Measurements from ENCODE around the gene CHST13.

Gene CHST13

DNA sequence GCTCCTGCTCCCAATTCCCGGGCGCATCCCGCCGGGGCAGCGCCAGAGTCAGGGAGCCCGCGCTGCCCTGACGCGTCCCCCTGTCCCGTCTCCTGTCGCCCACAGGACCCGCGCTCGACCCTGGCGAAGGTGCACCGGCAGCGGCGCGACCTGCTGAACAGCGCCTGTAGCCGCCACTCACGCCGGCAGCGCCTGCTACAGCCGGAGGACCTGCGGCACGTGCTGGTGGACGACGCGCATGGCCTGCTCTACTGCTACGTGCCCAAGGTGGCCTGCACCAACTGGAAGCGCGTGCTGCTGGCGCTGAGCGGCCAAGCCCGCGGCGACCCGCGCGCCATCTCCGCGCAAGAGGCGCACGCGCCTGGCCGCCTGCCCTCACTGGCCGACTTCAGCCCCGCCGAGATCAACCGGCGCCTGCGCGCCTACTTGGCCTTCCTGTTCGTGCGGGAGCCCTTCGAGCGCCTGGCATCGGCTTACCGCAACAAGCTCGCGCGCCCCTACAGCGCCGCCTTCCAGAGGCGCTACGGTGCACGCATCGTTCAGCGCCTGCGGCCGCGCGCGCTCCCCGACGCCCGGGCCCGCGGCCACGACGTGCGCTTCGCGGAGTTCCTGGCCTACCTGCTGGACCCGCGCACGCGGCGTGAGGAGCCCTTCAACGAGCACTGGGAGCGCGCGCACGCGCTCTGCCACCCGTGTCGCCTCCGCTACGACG is 17.8 kb downstream of the CHST13 start:
- no peak for DNase-seq (ENCODE audit: low read depth)

DNA sequence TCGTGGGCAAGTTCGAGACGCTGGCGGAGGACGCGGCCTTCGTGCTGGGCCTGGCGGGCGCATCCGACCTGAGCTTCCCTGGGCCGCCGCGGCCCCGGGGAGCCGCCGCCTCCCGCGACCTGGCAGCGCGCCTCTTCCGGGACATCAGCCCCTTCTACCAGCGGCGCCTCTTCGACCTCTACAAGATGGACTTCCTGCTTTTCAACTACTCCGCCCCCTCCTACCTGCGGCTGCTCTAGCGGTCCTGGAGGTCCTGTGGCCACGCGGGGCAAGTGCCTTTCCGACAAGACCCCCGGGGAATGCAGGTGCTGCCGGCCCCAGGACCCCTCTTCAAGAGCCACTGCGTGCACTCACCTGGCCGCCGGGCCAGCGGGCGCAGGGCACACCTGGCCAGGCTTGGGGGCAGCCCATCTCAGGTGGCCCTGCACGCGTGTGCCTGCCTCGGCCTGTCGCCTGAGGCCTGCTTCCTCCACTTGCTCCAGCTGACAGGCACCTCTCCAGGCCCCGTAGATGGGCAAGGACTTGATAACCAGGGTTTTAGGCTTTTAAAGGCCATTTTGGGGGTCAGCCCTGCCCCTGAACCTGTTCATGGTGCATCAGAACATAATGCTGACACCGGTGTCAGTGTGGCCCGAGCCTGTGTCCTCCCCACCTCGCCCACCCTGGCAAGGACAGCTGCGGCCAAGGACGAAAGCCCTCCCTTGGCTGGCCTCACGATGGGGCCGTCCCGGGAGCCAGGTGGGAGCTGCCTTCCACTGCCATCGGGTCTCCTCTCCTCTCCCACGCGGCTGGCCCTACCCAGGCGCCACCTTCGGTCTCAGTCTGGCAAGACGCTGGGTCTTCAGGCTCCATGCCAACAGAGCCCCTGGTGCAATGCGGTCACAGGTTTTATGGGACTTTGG is 18.6 kb downstream of the CHST13 start:
- no peak for DNase-seq (ENCODE audit: low read depth)

DNA sequence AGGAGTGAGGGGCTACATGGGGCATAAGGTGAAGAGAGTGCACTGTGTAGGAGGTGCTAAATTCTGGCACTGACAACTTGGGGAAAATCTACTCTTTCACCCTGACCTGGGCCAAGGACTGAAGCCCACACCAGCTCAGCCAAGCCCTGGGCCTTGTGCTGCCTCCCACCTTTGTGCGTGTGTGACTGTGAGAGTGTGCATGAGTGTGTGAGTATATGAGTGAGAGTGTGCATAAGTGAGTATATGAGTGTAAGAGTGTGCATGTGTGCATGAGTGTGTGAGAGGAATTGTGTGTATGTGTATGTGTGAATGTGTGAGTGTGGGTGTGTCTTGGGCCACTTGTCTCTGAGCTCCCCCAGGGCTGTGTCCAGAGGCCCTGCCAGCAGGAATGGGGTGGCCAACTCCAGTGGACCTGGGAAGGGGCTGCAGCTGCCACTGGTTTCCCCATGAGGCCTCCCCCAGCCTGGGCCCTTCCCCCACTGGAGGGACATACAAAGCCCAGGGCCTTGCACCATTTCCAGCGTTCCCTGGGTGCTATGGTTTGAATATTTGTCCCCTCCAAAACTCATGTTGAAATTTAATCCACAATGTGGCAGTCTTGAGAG is 19.6 kb downstream of the CHST13 start:
- DNase-seq (ENCODE audit: low read depth) = no peak

DNA sequence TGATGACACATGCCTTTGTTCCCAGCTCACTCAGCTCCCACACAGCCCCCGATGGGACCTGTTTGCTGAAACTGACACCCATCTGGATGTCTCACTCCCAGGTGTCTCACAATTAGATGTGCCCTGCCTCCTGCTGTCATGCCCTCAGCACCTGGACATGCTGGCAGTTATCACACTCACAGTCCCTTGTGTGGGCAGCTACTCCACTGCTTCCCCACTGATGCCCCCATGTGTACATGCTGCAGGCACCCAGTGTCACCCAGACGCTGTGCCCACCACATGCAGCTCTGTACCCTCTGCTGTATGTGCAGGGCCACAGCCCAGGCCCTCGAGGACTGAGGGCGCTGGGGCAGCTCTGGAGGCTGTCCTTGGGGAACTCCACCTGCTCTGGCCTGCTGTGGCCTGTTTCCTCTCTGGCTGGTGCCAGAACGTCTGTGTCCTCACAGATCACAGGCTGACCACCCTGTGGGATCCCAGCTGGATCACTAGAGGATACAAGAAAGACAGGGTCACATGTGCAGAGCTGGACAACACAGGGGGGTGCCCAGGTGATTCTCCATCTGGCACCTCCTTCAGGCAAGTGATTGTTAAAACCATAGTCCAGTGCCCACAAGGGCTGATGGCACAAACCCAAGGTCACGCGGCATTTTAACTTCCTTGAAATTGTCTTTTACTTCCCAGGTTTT is 20.8 kb downstream of the CHST13 start:
- no peak for DNase-seq (ENCODE audit: low read depth)

DNA sequence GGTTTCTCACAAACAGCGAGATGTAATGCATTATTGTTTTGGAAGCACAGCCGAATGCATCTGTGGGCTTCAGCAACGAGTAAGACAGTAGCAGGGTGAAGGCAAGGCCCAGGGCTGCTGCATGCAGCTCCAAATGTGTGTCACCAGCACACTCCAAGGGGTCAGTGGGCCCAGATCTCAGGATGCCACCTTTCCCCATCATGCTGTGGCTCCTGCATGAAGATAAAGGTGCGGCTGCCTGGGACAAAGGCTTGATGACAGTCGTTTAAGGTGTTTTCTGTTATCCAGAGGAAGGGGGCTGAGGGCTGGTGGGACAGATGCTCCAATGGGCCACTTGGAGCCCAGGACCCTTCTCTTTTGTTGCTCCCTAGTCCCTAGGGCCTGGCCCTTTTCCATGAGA is 21.6 kb downstream of the CHST13 start:
- DNase-seq (ENCODE audit: low read depth) = no peak

DNA sequence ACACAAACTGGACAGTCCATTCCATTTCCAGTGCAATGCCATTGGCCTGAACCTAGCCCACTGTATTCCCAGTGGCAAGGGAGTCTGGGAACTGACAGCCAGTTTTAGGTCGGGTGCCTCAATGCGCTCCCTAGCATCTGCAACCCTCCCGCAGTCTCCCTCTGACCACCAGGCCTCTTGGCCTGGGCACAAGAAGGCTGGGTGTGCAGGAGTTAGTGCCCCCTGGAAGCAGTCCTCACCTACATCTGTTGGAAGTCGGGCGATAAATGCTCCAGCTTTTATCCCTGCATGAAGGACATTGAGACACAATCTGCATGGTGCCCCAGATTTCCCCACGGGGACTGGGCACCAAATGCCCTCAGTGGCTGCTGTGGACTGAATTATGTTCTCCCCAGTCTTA is 22.1 kb downstream of the CHST13 start:
- no peak for DNase-seq (ENCODE audit: low read depth)

DNA sequence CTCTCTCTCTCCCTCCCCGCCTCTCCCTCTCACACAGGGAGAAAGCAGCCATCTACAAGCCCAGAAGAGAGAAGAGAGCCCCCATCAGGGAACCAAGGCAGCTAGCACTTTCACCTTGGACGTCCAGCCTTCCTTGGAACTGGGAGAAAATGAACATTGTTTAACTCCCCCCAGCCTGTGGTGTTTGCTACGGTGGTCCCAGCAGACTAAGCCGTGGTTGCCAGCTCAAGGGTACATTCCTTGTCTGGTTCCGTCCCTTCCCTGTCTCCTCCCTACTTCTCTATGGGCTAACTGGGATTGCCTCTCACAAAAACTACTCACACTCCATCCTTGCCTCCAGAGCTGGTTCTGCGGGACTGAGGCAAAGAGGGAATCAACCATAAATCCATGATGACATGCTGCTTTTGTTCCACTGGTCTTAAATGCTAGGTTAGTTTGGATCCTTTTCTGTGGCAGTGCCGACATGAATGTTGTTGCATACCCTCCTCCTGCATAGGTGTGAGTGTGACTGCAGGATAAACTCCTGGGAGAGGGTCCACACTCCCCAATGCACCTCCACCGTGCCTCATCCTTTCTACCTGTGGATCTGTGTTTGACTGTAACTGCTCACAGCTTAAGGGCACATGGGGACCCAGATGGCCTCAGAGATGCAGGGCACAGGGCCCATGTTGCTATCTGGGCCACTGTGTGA is 22.7 kb downstream of the CHST13 start:
- no peak for DNase-seq (ENCODE audit: low read depth)

DNA sequence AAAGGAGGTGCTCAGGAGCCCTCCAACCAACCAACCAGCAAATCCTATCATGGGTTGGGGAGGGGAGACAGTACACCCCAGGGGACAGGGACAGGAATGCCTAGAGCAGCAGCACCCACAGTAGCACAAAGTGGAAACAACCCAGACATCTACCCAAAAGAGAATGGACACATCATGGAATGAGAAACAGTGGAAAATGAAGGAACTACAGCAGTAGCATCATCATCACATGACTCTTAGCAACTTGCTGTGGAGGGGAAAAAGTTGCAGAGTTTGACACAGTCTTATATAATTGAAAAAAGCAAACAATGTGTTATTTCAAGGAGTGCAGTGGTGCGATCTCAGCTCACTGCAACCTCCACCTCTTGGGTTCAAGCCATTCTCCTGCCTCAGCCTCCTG is 23.8 kb downstream of the CHST13 start:
- DNase-seq (ENCODE audit: low read depth) = no peak

DNA sequence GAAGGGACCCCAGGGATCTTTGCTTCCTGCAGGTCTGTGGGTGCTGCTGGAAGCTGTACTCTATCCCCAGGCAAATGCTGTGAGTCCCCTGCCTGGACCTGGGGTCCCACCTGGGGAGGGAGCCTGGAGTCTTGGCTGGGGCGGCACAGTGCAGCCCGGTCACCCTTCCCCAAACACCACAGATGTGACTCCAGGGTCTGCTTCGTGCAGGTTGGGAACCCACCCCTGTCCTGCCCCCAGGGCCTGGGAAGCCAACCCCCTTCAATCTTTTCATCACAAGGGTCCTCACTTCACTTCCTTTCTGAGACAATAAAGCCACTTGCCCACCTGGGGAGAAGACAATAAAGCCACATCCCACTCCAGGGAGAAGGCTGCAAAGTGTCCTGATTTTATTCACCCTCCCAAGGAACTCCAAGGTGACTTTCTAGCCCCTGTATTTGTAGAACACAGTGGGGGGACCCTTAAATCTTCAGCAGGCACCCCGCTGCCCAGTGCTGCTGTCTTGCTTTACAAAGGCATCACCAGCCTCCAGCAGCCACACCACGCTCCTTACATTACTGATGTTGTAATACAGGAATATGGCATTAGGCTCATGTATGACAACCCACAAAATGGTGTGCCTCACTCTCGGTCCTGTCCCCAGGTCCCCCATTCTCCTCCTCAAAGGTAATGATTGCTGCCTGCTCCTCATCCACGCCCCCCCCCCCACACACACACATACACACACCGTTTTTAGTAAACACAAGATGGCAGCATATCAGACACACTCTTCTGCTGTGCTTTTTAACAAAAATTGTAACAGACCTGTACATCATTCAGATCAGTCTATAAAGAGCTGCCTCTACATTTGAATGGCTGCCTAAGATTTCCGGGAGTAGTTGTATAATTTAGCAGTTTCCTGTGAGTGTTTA is 24.9 kb downstream of the CHST13 start:
- no peak for DNase-seq (ENCODE audit: low read depth)

DNA sequence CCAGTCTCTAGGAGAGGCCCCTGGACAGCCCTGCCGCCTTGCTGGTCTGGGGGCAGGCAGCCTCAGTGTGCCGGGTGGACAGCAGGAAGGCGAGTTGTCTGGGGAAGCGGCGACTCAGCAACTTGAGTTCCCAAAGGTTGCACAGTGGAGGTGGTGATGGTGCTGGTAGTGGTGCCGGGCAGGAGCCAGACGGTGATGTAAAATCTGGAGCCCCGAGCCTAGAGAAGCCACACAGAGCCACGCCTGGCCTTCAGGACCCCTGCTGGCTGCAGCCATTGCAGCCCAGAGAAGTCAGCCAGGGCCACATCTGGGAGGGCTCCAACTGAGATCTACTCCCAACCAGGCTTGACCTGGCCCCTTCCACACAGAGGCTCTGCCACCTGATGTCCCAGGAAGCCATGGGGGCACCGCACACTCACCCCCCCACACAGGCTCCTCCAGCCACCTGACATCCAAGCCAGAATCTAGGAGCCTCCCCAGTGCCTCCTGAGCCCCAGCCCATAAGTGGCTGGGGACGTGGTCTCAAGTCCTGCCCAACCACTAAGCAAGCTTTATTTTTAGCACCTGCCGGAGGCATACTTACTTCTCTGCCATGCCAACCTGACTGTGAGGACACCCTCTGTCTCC is 26.0 kb downstream of the CHST13 start:
- no peak for DNase-seq (ENCODE audit: low read depth)

DNA sequence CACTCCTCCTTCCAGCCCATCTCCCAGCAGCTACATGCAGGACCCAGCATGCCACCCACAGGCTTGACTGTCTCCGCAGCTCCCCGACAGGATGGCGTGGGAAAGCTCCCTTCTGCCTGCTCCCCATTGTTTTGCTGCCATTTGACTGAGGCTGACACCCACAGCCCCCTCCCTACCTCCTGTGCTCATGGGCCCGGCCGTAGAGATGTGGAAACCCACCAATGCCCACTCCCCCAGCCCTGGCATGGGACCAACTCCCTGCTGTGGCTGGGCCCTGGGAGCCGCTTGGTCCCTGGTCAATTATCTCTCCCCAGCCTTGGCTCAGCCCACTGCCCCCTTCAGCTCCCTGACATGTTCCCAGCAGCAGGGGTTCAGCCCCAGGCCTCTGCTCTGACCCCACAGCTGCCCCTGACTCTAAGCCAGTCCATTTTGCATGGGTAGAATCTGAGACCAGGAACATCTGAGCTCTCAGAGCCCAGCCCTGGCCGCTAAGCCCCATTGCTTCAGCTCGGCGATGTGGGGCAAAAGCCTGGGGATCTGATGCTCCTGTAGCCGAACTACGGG is 26.6 kb downstream of the CHST13 start:
- no peak for DNase-seq (ENCODE audit: low read depth)

DNA sequence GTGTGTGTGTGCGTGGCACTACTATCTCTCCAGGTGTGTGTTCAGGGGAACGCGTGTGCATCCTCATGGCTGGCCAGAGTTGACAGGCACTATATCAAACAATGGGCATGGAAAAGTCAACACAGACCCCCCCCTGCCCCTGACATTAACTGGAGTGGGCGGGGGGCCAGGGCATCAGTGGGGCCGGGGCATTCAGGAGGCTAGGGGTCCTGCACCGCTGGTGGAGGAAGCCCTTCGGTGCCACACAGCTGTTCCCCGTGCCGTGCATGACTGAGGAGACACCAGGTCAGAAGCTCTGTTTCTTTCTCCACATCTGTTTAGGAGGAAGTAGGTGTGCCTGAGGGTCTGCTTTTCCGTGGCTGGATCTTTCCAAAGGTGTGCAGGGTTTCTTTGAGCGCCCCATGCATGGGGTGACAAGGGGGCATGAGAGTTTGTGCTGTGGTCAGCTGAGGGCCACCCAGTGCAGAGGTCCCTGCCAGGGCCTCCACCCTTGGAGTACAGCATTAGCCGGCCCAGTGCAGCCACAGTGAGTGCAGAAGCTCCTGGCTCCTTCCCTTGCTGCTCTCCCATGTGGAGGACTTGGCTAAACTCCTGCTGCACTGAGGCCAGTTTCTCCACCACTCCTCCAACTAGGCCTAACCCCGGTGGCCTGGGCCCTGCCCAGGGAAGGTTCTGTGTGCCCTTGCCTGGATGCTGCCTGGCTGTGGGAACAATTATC is 27.3 kb downstream of the CHST13 start:
- DNase-seq (ENCODE audit: low read depth) = no peak

DNA sequence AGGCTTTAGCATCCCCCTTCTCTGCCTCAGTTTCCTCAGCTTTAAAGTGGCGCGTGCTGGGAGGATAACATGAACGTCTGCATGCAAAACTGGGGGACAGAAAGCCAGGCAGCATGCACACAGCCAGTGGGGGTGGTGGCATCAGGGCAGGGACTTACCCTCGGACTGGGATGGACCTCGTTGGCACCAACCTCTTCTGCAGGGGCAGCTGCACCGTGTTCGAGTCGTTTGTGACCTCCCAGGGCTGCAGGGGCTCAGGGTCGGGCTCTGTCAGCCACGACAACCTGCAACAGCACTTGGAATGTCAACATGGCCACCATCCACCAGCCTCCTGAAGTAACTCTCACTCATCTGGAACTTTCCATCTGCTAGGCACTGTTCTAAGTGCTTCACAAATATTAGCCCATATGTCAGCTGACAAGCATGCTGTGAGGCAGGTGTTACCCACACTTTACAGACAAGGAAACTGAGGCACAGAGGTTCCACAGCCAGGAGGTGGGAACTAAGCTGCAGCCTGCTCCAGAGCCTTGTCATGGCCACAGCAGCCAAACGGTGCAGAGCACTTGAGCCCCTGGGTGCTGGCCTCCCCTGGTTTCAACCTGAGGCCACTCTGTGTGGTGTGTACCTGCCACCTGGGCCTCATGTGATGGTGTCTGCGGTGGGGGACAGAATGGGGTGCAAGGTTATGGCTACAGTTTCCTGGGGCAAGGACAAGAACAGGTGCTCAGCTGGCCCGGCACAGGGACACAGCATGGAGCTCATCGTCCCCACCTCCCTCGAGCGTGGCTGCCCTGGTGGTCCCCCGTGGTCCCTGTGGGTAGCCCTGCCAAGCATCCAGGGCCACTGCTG is 28.1 kb downstream of the CHST13 start:
- DNase-seq (ENCODE audit: low read depth) = no peak

DNA sequence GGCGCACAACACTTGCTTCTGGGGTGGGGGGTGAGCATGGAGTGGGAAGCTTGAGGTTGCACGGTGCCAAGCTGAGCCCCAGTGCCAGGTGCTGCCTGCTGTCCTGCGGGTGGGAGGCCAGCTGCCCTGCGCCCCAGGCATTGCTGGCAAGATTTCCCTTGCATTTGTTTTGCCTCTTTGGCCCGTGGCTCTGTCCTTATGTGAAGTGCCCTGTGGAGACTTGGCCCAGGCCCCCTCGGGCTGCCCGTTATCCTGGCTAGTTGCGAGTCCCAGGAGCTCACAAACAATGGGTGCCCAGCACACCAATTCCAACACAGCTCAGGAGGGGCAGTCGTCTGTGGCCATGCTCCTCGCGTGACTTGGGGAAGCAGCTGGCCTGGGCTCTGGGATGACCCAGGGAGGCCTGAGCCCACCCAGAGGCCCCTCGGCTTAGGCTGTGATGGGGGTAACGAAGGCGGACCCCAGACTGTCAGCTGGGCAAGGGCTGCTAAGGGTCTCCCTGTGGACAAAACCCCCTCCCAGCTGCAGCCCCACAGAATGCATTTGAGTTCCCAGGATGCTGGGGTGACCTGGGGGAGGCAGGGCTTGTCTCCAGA is 28.8 kb downstream of the CHST13 start:
- DNase-seq (ENCODE audit: low read depth) = no peak

DNA sequence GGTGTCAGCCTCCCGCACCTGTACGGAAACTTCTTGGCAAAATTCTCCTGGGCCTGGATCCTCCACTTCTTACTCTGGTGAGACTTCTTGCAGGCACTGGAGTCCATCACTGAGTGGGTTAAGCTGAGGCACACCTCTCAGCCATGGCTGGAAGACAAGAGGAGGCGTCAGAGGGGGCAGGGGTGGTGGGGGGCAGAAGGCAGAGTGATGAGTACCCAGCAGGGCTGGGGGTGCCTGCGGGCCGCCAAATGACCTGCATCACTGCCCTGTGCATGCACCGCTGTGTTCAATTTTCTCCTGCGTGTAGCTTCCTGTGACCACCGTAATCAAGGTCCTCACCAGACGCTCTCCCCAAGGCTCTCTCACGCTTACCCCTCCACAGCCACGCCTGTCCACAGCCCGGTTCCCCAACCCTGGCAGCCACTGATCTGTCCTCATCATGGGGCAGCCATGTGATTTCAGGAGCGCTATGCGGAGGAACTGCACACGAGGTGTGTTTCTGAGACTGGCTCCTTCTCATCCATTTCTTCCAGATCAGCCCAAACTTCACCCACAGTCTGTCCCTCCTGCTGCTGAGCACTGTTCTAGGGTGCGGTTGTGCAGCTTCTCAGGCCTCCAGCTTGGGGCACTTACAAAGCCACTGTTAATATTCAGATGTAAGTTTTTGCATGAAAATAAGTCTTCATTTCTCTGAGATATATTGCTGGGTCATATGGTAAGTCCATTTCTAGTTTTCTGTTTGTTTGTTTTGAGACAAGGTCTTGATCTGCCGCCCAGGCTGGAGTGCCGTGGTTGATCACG is 29.5 kb downstream of the CHST13 start:
- DNase-seq (ENCODE audit: low read depth) = no peak

DNA sequence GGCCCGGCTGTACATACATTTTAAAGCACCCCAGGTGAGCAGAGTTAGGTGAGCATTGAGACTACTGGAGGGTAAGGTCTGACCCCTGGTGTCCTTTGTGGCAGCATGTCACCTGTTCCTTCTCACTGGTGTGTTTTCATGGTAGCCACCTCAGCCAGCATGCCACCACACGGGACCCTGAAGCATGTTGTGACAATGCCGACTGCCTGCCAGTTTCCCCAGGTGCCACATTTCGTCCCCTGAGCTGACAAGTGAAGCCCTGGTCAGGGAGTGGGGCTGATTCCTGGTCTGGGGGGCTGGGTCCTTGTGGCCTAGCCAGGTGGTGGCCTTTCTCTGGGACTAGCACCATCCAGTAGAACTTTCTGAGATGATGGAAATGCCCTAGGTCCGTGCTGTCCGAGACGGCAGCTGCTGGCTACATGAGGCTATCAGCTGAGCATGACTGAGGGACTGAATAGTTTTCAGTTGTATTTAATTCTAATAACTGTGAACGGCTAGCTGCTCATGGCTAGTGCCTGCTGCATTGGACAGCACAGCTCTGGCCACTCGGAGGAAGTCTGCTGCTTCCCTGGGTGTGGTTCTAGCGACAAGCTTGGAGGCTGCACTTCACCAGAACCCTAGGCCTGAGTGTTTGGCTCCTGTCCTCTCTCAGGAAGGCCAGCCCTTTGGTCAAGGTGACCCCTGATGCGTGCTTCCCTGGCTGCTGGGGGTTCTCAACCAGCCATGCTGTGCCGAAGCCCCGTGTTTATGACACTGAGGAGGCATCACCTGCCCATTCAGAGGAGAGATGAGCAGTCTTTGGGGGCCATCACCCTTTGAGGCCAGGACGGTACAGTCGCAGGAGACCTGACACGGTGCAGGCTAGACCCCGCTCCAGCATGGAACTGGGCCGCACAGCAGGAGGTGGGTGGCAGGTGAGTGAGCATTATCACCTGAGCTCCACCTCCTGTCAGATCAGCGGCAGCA is 30.9 kb downstream of the CHST13 start:
- DNase-seq (ENCODE audit: low read depth) = no peak
